ENCODE results near the gene ID4. TPM values are rescaled to one million over a fixed set of nuclear protein-coding genes. Genes with fewer than 3 reads are reported as not detected.

Gene ID4
- total and polyA plus RNA-seq, 2 of the 4 experiments (the other 2 are of a cell fraction): 3.0 to 3.6 TPM

DNA sequence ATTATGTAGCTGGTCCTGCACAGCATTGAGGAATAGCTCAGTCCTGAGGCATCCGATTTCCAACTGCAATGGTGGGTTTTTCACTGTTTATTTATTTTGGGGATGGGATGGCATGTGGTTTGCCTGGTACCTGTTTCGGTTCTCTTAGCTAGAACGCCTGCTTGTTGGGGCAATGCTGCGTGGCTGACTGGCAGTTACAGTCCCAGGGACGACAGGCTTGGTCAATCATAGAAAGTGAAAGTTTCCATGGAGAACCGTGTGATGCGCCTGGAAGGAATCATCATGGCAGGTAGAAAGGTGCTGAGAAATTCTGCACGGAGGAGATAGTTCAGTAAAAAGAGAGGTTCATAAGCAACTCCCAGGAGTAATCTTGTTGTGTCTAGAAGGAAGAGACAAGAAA lies 18.4 kb downstream of the ID4 start:
- Histone ChIP-seq H2BK5ac (ENCODE audit: low read depth, low read length, poor library complexity, severe bottlenecking) (no peak overlapping the region), H4K91ac (ENCODE audit: insufficient read depth, low read depth, low read length) (no peak overlapping the region), H2BK120ac (ENCODE audit: low read depth, low read length) (no peak overlapping the region), H2AK9ac (replicated peaks; ENCODE audit: low read depth, low read length, poor library complexity) (no peak overlapping the region), H3K56ac (ENCODE audit: extremely low read depth, insufficient read depth, low read length) (no peak overlapping the region), H3K18ac (ENCODE audit: low read depth, low read length) (no peak overlapping the region), H3K4ac (ENCODE audit: low read depth, low read length) (no peak overlapping the region), H3K4me3 (ENCODE audit: insufficient read depth, low read depth, low read length) (no peak overlapping the region), H3K4me2 (ENCODE audit: low read depth, low read length) (no peak overlapping the region), H2BK15ac (ENCODE audit: low read depth, low read length) (no peak overlapping the region), H3K9me1 (ENCODE audit: insufficient read depth, low read length) (no peaks in the 10 kb centered on the region), H3K27me3 (ENCODE audit: control insufficient read depth, insufficient read depth, low read length) (peaks cover 3% of the 10 kb centered on the region; the same call in 1 of the 2 replicates), H2BK20ac (ENCODE audit: low read depth, low read length) (no peak overlapping the region), H3K4me1 (ENCODE audit: control insufficient read depth, insufficient read depth, low read length) (peaks cover 6% of the 10 kb centered on the region), H4K5ac (ENCODE audit: low read depth, low read length) (no peak overlapping the region), H2AFZ (replicated peaks; ENCODE audit: low read length, poor library complexity) (no peak overlapping the region), H3K27ac (ENCODE audit: insufficient read depth, low read length) (no peak overlapping the region), H3K14ac (replicated peaks; ENCODE audit: low read depth, low read length) (no peak overlapping the region), H4K8ac (ENCODE audit: low read depth in 2 of 2, low read length in 2 of 2) (no peak overlapping the region), H3K9ac (ENCODE audit: low read depth, low read length) (no peak overlapping the region), H4K20me1 (ENCODE audit: insufficient read depth, low read length) (no peaks in the 10 kb centered on the region), H2AK5ac (ENCODE audit: low read depth, low read length) (no peak overlapping the region), H3K36me3 (ENCODE audit: control insufficient read depth, insufficient read depth, low read length) (no peaks in the 10 kb centered on the region), H3K9me3 (ENCODE audit: control insufficient read depth, insufficient read depth, low read length) (no peaks in the 10 kb centered on the region), H3K23ac (ENCODE audit: low read depth, low read length) (no peak overlapping the region), H3K79me1 (ENCODE audit: low read depth in 1 of 2, low read length in 2 of 2) (no peaks in the 10 kb centered on the region)
- dilution Hi-C loops (cut with HindIII; ENCODE audit: low sequenced_read_pairs, unreplicated experiment): no loop called here
- TF ChIP-seq CHD1 (IDR thresholded peaks at IDR 0.05; ENCODE audit: low read depth, low read length) (no peak), BHLHE40 (IDR thresholded peaks at IDR 0.05; ENCODE audit: low read depth, low read length) (no peak), FOS (IDR thresholded peaks at IDR 0.05; ENCODE audit: low read depth, low read length) (no peak), RFX5 (IDR thresholded peaks at IDR 0.05; ENCODE audit: low read depth, low read length) (no peak), MAFK (IDR thresholded peaks at IDR 0.05; ENCODE audit: low read depth, low read length) (no peak), RAD21 (IDR thresholded peaks at IDR 0.05; ENCODE audit: low read length) (no peak), CEBPB (IDR thresholded peaks at IDR 0.05; ENCODE audit: low read depth, low read length) (no peak), SMC3 (IDR thresholded peaks at IDR 0.05; ENCODE audit: low read depth, low read length) (no peak), MXI1 (IDR thresholded peaks at IDR 0.05; ENCODE audit: borderline replicate concordance, low read depth, low read length) (no peak), NFE2L2 (IDR thresholded peaks at IDR 0.05; ENCODE audit: low read depth, low read length) (no peak), POLR2A (IDR thresholded peaks at IDR 0.05; ENCODE audit: low read depth, low read length) (no peak), MAZ (IDR thresholded peaks at IDR 0.05; ENCODE audit: borderline replicate concordance, low read depth, low read length) (no peak), RCOR1 (IDR thresholded peaks at IDR 0.05; ENCODE audit: insufficient replicate concordance, low read length) (no peak)
- TF ChIP-seq, protein P1, sequence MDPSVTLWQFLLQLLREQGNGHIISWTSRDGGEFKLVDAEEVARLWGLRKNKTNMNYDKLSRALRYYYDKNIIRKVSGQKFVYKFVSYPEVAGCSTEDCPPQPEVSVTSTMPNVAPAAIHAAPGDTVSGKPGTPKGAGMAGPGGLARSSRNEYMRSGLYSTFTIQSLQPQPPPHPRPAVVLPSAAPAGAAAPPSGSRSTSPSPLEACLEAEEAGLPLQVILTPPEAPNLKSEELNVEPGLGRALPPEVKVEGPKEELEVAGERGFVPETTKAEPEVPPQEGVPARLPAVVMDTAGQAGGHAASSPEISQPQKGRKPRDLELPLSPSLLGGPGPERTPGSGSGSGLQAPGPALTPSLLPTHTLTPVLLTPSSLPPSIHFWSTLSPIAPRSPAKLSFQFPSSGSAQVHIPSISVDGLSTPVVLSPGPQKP (IDR thresholded peaks at IDR 0.05; ENCODE audit: borderline replicate concordance, low read depth, low read length): no peak
- TF ChIP-seq, protein P2, sequence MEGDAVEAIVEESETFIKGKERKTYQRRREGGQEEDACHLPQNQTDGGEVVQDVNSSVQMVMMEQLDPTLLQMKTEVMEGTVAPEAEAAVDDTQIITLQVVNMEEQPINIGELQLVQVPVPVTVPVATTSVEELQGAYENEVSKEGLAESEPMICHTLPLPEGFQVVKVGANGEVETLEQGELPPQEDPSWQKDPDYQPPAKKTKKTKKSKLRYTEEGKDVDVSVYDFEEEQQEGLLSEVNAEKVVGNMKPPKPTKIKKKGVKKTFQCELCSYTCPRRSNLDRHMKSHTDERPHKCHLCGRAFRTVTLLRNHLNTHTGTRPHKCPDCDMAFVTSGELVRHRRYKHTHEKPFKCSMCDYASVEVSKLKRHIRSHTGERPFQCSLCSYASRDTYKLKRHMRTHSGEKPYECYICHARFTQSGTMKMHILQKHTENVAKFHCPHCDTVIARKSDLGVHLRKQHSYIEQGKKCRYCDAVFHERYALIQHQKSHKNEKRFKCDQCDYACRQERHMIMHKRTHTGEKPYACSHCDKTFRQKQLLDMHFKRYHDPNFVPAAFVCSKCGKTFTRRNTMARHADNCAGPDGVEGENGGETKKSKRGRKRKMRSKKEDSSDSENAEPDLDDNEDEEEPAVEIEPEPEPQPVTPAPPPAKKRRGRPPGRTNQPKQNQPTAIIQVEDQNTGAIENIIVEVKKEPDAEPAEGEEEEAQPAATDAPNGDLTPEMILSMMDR (conservative IDR thresholded peaks at IDR 0.05; ENCODE audit: low read depth, low read length): no peak
- TF ChIP-seq, protein P3, sequence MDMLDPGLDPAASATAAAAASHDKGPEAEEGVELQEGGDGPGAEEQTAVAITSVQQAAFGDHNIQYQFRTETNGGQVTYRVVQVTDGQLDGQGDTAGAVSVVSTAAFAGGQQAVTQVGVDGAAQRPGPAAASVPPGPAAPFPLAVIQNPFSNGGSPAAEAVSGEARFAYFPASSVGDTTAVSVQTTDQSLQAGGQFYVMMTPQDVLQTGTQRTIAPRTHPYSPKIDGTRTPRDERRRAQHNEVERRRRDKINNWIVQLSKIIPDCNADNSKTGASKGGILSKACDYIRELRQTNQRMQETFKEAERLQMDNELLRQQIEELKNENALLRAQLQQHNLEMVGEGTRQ (IDR thresholded peaks at IDR 0.05; ENCODE audit: low read depth, low read length): no peak
- ATAC-seq (ENCODE audit: low read depth) (no peak), DNase-seq (no peak)
- no TSS peak for BruUV-seq (replicated peaks)
- ChIA-PET POLR2A (ENCODE audit: unreplicated experiment) (no interaction called here), CTCF (no interaction called here)
- intact Hi-C loops (cut with micrococcal nuclease): loop anchor here (10.0 kb wide), 1 partner anchor 199 kb away; no protein-coding TSS in a partner anchor
- in situ Hi-C loops (cut with MboI; ENCODE audit: low sequenced_read_pairs): loop anchor here (25.0 kb wide), 3 partner anchors 868 to 1268 kb away; no protein-coding TSS in a partner anchor
- 93% methylated on average over 6 of the region's 8 CpGs; no CpG with 5 or more reads in 1 of the 2 experiments for WGBS, 2 experiments (ENCODE audit: extremely low coverage in 2 of 2, insufficient read length in 1 of 2)
